Measurements from ENCODE around the gene SPAG6.

- no peak for TF ChIP-seq CTCF (conservative IDR thresholded peaks at IDR 0.05; ENCODE audit: low read depth in 2 of 2)
- no peak for TF ChIP-seq EZH2 (IDR thresholded peaks at IDR 0.05; ENCODE audit: low read depth, unreplicated experiment)
- TF ChIP-seq, protein P1, sequence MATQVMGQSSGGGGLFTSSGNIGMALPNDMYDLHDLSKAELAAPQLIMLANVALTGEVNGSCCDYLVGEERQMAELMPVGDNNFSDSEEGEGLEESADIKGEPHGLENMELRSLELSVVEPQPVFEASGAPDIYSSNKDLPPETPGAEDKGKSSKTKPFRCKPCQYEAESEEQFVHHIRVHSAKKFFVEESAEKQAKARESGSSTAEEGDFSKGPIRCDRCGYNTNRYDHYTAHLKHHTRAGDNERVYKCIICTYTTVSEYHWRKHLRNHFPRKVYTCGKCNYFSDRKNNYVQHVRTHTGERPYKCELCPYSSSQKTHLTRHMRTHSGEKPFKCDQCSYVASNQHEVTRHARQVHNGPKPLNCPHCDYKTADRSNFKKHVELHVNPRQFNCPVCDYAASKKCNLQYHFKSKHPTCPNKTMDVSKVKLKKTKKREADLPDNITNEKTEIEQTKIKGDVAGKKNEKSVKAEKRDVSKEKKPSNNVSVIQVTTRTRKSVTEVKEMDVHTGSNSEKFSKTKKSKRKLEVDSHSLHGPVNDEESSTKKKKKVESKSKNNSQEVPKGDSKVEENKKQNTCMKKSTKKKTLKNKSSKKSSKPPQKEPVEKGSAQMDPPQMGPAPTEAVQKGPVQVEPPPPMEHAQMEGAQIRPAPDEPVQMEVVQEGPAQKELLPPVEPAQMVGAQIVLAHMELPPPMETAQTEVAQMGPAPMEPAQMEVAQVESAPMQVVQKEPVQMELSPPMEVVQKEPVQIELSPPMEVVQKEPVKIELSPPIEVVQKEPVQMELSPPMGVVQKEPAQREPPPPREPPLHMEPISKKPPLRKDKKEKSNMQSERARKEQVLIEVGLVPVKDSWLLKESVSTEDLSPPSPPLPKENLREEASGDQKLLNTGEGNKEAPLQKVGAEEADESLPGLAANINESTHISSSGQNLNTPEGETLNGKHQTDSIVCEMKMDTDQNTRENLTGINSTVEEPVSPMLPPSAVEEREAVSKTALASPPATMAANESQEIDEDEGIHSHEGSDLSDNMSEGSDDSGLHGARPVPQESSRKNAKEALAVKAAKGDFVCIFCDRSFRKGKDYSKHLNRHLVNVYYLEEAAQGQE (IDR thresholded peaks at IDR 0.05; ENCODE audit: unreplicated experiment): no peak
- TF ChIP-seq POLR2AphosphoS5 (IDR thresholded peaks at IDR 0.05; ENCODE audit: low read depth): no peak
- TF ChIP-seq JUNB (IDR thresholded peaks at IDR 0.05; ENCODE audit: unreplicated experiment): no peak
- no peak for TF ChIP-seq ZNF331 (CRISPR knock-in tag; IDR thresholded peaks at IDR 0.05; ENCODE audit: low read depth)
- TF ChIP-seq CREB1 (CRISPR knock-in tag; IDR thresholded peaks at IDR 0.05; ENCODE audit: low read depth): no peak
- TF ChIP-seq EZH2phosphoT487 (IDR thresholded peaks at IDR 0.05; ENCODE audit: unreplicated experiment): no peak
- no peak for TF ChIP-seq ETS1 (IDR thresholded peaks at IDR 0.05)
- no peak for TF ChIP-seq NANOG (IDR thresholded peaks at IDR 0.05; ENCODE audit: borderline replicate concordance)
Observed at GRCh38 chr10:22460531-22461403, 115.5 kb downstream of the SPAG6 start.
